DND-41 (cell line): ENCODE measurements around the gene CCR7.

Experiments used
- ATAC-seq: fragments of 200-7000 bp; cut with Tn5 transposase; 3 replicates; pipeline ENCODE4 v1.9.1; 2021; ENCODE audit warnings: low read depth; ENCODE audit not compliant: insufficient read depth
- DNase-seq: peaks from one replicate; pipeline ENCODE4 v3.0.0-alpha.2; 2020
- H2AFZ ChIP-seq: 2 replicates; pipeline ENCODE4 v1.6.0; 2012; ENCODE audit warnings: low read depth, low read length
- H3K27ac ChIP-seq: 2 replicates; pipeline ENCODE4 v1.5.1; 2012; ENCODE audit warnings: low read length, inconsistent platforms
- H3K27me3 ChIP-seq: fragments of 200-600 bp; sonication (generic); 2 replicates; pipeline ENCODE4 v1.6.0; 2012; ENCODE audit warnings: low read length, mild to moderate bottlenecking, inconsistent platforms; ENCODE audit not compliant: insufficient read depth, poor library complexity
- H3K36me3 ChIP-seq: 2 replicates; pipeline ENCODE4 v1.5.1; 2012; ENCODE audit warnings: low read length, inconsistent platforms; ENCODE audit not compliant: insufficient read depth
- H3K4me1 ChIP-seq: 2 replicates; pipeline ENCODE4 v1.5.1; 2012; ENCODE audit warnings: mild to moderate bottlenecking, low read length; ENCODE audit not compliant: insufficient read depth
- H3K4me2 ChIP-seq: 2 replicates; pipeline ENCODE4 v1.6.0; 2012; ENCODE audit warnings: mild to moderate bottlenecking, moderate library complexity, low read length, inconsistent platforms; ENCODE audit not compliant: insufficient read depth
- H3K4me3 ChIP-seq, 2 experiments: fragments of 200-600 bp in 1 of 2; shearing (Covaris generic) in 1 of 2; 2 replicates each; pipeline ENCODE4 v1.5.1; 2012 to 2016; ENCODE audit warnings: inconsistent platforms in 2 of 2, low read length in 2 of 2, mild to moderate bottlenecking in 2 of 2, low read depth in 1 of 2, moderate library complexity in 1 of 2
- H3K79me2 ChIP-seq: 2 replicates; pipeline ENCODE4 v1.6.0; 2012; ENCODE audit warnings: low read length, inconsistent platforms; ENCODE audit not compliant: insufficient read depth
- H3K9ac ChIP-seq: 2 replicates; pipeline ENCODE4 v1.6.0; 2012; ENCODE audit warnings: low read depth, mild to moderate bottlenecking, inconsistent platforms, low read length, moderate library complexity
- H3K9me3 ChIP-seq: 2 replicates; pipeline ENCODE4 v1.5.1; 2012; ENCODE audit warnings: low read length, moderate library complexity, mild to moderate bottlenecking, inconsistent platforms; ENCODE audit not compliant: insufficient read depth, severe bottlenecking
- H4K20me1 ChIP-seq: 2 replicates; pipeline ENCODE4 v1.6.0; 2012; ENCODE audit warnings: low read length; ENCODE audit not compliant: insufficient read depth
- CTCF ChIP-seq: IDR thresholded peaks from 2 replicates; pipeline ENCODE4 v1.5.1; 2012; ENCODE audit warnings: borderline replicate concordance, low read length, moderate library complexity, mild to moderate bottlenecking; ENCODE audit not compliant: poor library complexity, severe bottlenecking; ENCODE audit errors: extremely low read depth
- EZH2 ChIP-seq: IDR thresholded peaks from 3 replicates; pipeline ENCODE4 v1.6.1; 2012; ENCODE audit warnings: borderline replicate concordance, low read depth, mild to moderate bottlenecking, moderate library complexity, low read length, inconsistent platforms; ENCODE audit not compliant: severe bottlenecking

The CCR7 gene

GRCh38 chr17:40515491-40516041 is 49.7 kb downstream of the CCR7 start:
- TF ChIP-seq CTCF (no peak), EZH2 (no peak)
- H4K20me1 ChIP-seq: no peaks in the 10 kb centered on the region
- H3K27ac ChIP-seq: peak overlapping the region; percentile 99
- no peak overlapping the region for H3K4me3 ChIP-seq
- H3K9ac ChIP-seq: peak overlapping the region; percentile 32; the same call in 1 of the 2 replicates
- H2AFZ ChIP-seq: peak overlapping the region; percentile 11; the same call in 1 of the 2 replicates
- no peak overlapping the region; the same call in 1 of the 2 replicates for H3K4me2 ChIP-seq
- H3K36me3 ChIP-seq: no peaks in the 10 kb centered on the region
- H3K9me3 ChIP-seq: no peaks in the 10 kb centered on the region
- DNase-seq: peak; percentile 81
- 0 out of 2 replicates have a peak, but pooled peaks cover 2% of the 10 kb centered on the region for H3K79me2 ChIP-seq
- peaks cover 57% of the 10 kb centered on the region for H3K4me1 ChIP-seq
- H3K27me3 ChIP-seq: no peaks in the 10 kb centered on the region
- peak; percentile 57 for ATAC-seq

- TF ChIP-seq CTCF: no peak
- Histone ChIP-seq H3K9me3 (no peaks in the 10 kb centered on the region), H3K4me3 (no peak overlapping the region), H3K4me1 (peaks cover 57% of the 10 kb centered on the region), H3K9ac (peak overlapping the region; percentile 32), H3K79me2 (0 out of 2 replicates have a peak, but pooled peaks cover 2% of the 10 kb centered on the region), H3K27me3 (no peaks in the 10 kb centered on the region), H3K27ac (peak overlapping the region; percentile 99), H3K4me2 (no peak overlapping the region; the same call in 1 of the 2 replicates), H2AFZ (peak overlapping the region; percentile 11; the same call in 1 of the 2 replicates), H3K36me3 (no peaks in the 10 kb centered on the region), H4K20me1 (no peaks in the 10 kb centered on the region)
- no peak for ATAC-seq
- DNase-seq: no peak
These were observed 50.3 kb downstream of the CCR7 start for GRCh38 chr17:40515011-40515410.

- Histone ChIP-seq H3K9ac (no peak overlapping the region), H3K36me3 (no peaks in the 10 kb centered on the region), H3K4me3 (no peak overlapping the region), H3K27me3 (no peaks in the 10 kb centered on the region), H3K4me2 (no peak overlapping the region; the same call in 1 of the 2 replicates), H4K20me1 (no peaks in the 10 kb centered on the region), H3K79me2 (0 out of 2 replicates have a peak, but pooled peaks cover 2% of the 10 kb centered on the region), H3K4me1 (peaks cover 50% of the 10 kb centered on the region), H2AFZ (no peak overlapping the region), H3K27ac (peak overlapping the region; percentile 99), H3K9me3 (no peaks in the 10 kb centered on the region)
- no peak for ATAC-seq
- DNase-seq: no peak
- TF ChIP-seq EZH2: no peak
- TF ChIP-seq CTCF: no peak
These were observed 51.0 kb downstream of the CCR7 start for GRCh38 chr17:40514013-40514875.
